Left ventricle myocardium superior (tissue), 1 donor: ENCODE measurements around the gene ZNF580. TPM values are rescaled to one million over a fixed set of nuclear protein-coding genes. Genes with fewer than 3 reads are reported as not detected.

Experiments used
- ATAC-seq: fragments of 200-7000 bp; cut with Tn5 transposase; one replicate; pipeline ENCODE4 v1.9.1; 2020; ENCODE audit warnings: mild to moderate bottlenecking, moderate library complexity
- DNase-seq: peaks from one replicate; pipeline ENCODE4 v3.0.0-alpha.2; 2020
- intact Hi-C: fragments of 100-400 bp; cut with micrococcal nuclease; formaldehyde crosslinking; loops from one replicate; pipeline ENCODE4 v1.11.0; 2022
- total RNA-seq: library from RNA; stranded (reverse); fragmentation: NEBNext Ultra II Directional; extraction: Animal tissue kit (Norgen Biotek cat#: 25700); gene quantifications from one replicate; pipeline ENCODE4 v1.2.1, GENCODE V29; 2021
- donor health status: DM: no; HTN: yes; CAD: no; lungs with severe emphysema.

Gene ZNF580
- total RNA-seq, 1 donor from 2014 or later = 12.3 TPM

GRCh38 chr19:55669418-55670279, 28.8 kb downstream of the ZNF580 start:
- DNase-seq = no peak
- intact Hi-C loops = no loop called here
- ATAC-seq = no peak

- intact Hi-C loops = no loop called here
- ATAC-seq (no peak), DNase-seq (no peak)
Measured at GRCh38 chr19:55670280-55671053, 29.7 kb downstream of the ZNF580 start.

- intact Hi-C loops = no loop called here
- DNase-seq (no peak), ATAC-seq (no peak)
Measured at GRCh38 chr19:55671054-55671378, 30.2 kb downstream of the ZNF580 start.

- DNase-seq (no peak), ATAC-seq (no peak)
Measured at GRCh38 chr19:55672418-55672817, 31.6 kb downstream of the ZNF580 start.

GRCh38 chr19:55673465-55673864, 32.7 kb downstream of the ZNF580 start:
- DNase-seq = no peak
- ATAC-seq = no peak
- intact Hi-C loops = no loop called here

More at GRCh38 chr19:55672418-55672817, 31.6 kb downstream of the ZNF580 start:
- intact Hi-C loops = no loop called here

GRCh38 chr19:55673889-55674288, 33.1 kb downstream of the ZNF580 start:
- ATAC-seq (no peak), DNase-seq (no peak)
- intact Hi-C loops = no loop called here

- DNase-seq (no peak), ATAC-seq (peak; percentile 0)
- intact Hi-C loops = no loop called here
Measured at GRCh38 chr19:55674459-55674840, 33.6 kb downstream of the ZNF580 start.

GRCh38 chr19:55674841-55675660, 34.2 kb downstream of the ZNF580 start, which contains the start of gene EPN1:
EPN1 (plus strand) TSS chr19:55675226; CDS start chr19:55678628, 3,402 bp downstream.
- DNase-seq = peak; percentile 98
- intact Hi-C loops = no loop called here
- peak; percentile 90 for ATAC-seq

- ATAC-seq (no peak), DNase-seq (no peak)
- intact Hi-C loops = no loop called here
Measured at GRCh38 chr19:55675661-55676354, 35.0 kb downstream of the ZNF580 start.

GRCh38 chr19:55676383-55676782, 35.6 kb downstream of the ZNF580 start:
- intact Hi-C loops = no loop called here
- ATAC-seq (peak; percentile 12), DNase-seq (peak; percentile 60)

- ATAC-seq = no peak
- intact Hi-C loops = no loop called here
- no peak for DNase-seq
Measured at GRCh38 chr19:55676889-55677505, 36.2 kb downstream of the ZNF580 start.

GRCh38 chr19:55677572-55678028, 36.8 kb downstream of the ZNF580 start:
- ATAC-seq (no peak), DNase-seq (no peak)
- intact Hi-C loops = no loop called here

GRCh38 chr19:55678121-55678671, 37.4 kb downstream of the ZNF580 start:
- ATAC-seq = peak; percentile 3
- intact Hi-C loops = no loop called here
- DNase-seq = peak; percentile 63

- intact Hi-C loops = no loop called here
- DNase-seq = no peak
- ATAC-seq = no peak
Measured at GRCh38 chr19:55679343-55680257, 38.8 kb downstream of the ZNF580 start.

- ATAC-seq = no peak
- DNase-seq = no peak
- intact Hi-C loops = no loop called here
Measured at GRCh38 chr19:55680339-55681130, 39.7 kb downstream of the ZNF580 start.
